ENCODE data around the gene SLC39A11. TPM values are rescaled to one million over a fixed set of nuclear protein-coding genes. Genes with fewer than 3 reads are reported as not detected.
"Not testable (repeated sequence)": the region's sequence is repeated elsewhere in the genome, so short reads cannot be mapped to it uniquely, and the experiment has no call there.

Gene SLC39A11
- total RNA-seq, 3 donors from 2014 or later: 31.6 to 71.6 (median 51.6) TPM

DNA sequence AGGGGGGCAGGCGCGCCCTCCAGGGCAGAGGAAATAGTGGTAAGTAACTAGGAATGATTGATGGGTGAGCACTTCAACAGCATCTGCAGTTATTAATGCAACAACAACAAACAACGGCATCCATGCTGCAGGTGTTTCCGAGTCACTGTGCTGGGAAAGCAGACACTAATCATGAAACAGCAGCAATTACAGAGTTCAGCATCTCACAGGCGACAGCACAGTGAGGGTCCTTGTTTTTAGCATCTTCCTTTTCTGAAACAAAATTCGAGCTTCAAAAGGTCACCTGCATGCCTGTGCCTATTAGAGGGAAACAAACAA lies 191.9 kb downstream of the SLC39A11 start:
- TF ChIP-seq, protein P1, sequence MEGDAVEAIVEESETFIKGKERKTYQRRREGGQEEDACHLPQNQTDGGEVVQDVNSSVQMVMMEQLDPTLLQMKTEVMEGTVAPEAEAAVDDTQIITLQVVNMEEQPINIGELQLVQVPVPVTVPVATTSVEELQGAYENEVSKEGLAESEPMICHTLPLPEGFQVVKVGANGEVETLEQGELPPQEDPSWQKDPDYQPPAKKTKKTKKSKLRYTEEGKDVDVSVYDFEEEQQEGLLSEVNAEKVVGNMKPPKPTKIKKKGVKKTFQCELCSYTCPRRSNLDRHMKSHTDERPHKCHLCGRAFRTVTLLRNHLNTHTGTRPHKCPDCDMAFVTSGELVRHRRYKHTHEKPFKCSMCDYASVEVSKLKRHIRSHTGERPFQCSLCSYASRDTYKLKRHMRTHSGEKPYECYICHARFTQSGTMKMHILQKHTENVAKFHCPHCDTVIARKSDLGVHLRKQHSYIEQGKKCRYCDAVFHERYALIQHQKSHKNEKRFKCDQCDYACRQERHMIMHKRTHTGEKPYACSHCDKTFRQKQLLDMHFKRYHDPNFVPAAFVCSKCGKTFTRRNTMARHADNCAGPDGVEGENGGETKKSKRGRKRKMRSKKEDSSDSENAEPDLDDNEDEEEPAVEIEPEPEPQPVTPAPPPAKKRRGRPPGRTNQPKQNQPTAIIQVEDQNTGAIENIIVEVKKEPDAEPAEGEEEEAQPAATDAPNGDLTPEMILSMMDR (IDR thresholded peaks at IDR 0.05): no peak
- H3K9me3 ChIP-seq: no peaks in the 10 kb centered on the region
- intact Hi-C loops (cut with DNase I, micrococcal nuclease): no loop called here
- no peak for ATAC-seq
- no peaks in the 10 kb centered on the region for H3K4me1 ChIP-seq (ENCODE audit: low read depth)
- DNase-seq: no peak
- H3K4me3 ChIP-seq: no peak overlapping the region
- no peaks in the 10 kb centered on the region for H3K36me3 ChIP-seq (ENCODE audit: low read depth)

DNA sequence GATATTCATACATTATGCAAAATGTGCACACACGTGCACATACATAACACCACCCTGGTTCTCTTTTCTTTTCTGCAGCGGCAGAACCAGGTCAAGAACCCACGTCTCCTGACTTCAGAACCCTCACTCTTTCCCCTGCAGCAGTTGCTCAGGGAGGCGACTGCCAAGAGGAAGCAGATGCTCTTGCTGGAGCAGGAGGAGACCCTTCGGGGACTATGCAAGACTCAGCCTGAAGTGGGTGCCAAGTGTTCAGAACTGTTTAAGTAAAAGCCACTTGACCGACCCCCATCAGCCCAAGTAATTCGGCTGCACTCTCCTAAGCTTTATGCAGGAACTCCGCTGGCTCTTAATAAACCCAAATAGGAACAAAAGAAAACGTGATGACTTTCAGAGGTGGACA lies 193.8 kb downstream of the SLC39A11 start:
- intact Hi-C loops (cut with DNase I, micrococcal nuclease): no loop called here
- no peak for DNase-seq
- Histone ChIP-seq H3K9me3 (no peaks in the 10 kb centered on the region), H3K4me1 (ENCODE audit: low read depth) (no peaks in the 10 kb centered on the region), H3K36me3 (ENCODE audit: low read depth) (no peaks in the 10 kb centered on the region), H3K4me3 (no peak overlapping the region)
- TF ChIP-seq, protein P1 (IDR thresholded peaks at IDR 0.05): no peak
- no peak for ATAC-seq

DNA sequence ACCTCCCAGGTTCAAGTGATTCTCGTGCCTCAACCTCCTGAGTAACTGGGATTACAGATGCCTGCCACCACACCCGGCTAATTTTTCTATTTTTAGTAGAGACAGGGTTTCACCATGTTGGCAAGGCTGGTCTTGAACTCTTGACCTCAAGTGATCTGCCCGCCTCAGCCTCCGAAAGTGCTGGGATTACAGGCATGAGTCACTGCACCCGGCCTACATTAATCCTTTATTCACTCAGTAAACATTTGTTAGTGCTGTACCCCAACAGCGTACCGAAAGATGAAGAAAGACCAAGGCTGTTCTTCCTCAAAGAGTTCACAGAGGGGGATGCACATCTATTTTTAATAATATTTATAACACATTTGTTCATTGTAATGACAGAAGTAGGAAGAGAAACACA lies 196.2 kb downstream of the SLC39A11 start:
- H3K9me3 ChIP-seq; H3K4me3 ChIP-seq; H3K36me3 ChIP-seq (ENCODE audit: low read depth); ATAC-seq; H3K4me1 ChIP-seq (ENCODE audit: low read depth); intact Hi-C loops (cut with DNase I, micrococcal nuclease); DNase-seq: not testable (repeated sequence)

DNA sequence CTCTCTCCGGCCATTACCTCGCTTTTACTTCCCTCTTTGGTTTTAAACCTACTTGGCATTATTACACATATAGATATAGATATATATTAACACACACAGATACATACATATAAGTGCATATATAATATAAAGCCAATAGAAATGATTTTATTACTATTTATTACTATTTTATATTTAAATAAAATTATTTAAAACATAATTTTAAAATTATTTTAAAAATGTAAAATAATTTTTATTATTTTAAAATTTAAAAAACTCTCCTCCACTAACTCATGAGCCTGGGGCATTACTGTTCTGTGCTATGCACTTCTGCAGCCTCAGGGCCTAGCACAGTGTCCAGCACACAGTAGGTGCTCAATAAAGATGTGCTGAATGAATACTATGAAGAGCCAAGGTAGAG lies 200.9 kb downstream of the SLC39A11 start:
- no peaks in the 10 kb centered on the region for H3K36me3 ChIP-seq (ENCODE audit: low read depth)
- ATAC-seq (no peak), DNase-seq (no peak)
- no peak overlapping the region for H3K4me3 ChIP-seq
- intact Hi-C loops (cut with DNase I, micrococcal nuclease): no loop called here
- TF ChIP-seq, protein P1 (IDR thresholded peaks at IDR 0.05): no peak
- no peaks in the 10 kb centered on the region for H3K4me1 ChIP-seq (ENCODE audit: low read depth)
- no peaks in the 10 kb centered on the region for H3K9me3 ChIP-seq

DNA sequence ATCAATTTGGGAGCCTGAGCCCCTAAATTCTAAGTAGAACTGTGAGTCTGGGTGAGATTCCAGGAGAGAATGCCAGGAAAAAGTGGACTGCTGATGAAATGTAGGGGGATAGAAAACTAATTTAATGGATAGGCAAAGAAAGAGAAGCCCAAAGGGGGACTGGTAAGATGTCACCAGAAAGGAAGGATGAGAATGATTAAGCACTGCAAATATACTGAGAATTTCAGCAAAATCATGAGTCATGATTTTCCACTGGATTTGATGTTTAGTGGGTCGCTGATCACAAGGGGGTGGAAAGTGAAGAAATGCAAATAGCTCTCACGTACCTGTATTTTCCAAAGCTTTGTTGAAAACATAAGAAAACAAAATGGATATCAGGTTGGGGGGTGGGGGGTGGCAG lies 201.8 kb downstream of the SLC39A11 start:
- no peak overlapping the region for H3K4me3 ChIP-seq
- intact Hi-C loops (cut with DNase I, micrococcal nuclease): no loop called here
- H3K36me3 ChIP-seq (ENCODE audit: low read depth): no peaks in the 10 kb centered on the region
- ATAC-seq (no peak), DNase-seq (no peak)
- H3K4me1 ChIP-seq (ENCODE audit: low read depth): no peaks in the 10 kb centered on the region
- TF ChIP-seq, protein P1 (IDR thresholded peaks at IDR 0.05): no peak
- no peaks in the 10 kb centered on the region for H3K9me3 ChIP-seq

DNA sequence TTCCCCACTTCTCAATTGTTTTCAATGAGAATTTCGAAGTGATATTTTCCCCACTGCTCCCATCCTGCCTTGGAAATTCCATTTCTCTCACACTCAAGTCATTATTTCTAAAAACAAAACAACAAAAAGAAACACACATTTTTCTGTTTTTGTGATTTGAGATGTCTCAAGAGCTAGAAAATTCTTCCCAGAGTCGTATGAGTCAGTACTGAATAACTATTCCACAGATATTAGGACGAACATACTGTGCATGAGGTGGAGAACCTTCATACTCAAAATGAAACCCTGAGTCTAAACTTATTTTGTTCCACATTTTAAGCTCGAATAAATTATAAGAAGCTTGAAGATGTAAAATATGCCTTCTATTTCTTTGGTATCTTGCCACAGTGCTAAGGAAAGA lies 204.6 kb downstream of the SLC39A11 start:
- TF ChIP-seq, protein P1 (IDR thresholded peaks at IDR 0.05): no peak
- H3K4me1 ChIP-seq (ENCODE audit: low read depth): no peaks in the 10 kb centered on the region
- ATAC-seq (no peak), DNase-seq (no peak)
- intact Hi-C loops (cut with DNase I, micrococcal nuclease): no loop called here
- no peak overlapping the region for H3K4me3 ChIP-seq
- no peaks in the 10 kb centered on the region for H3K9me3 ChIP-seq
- no peaks in the 10 kb centered on the region for H3K36me3 ChIP-seq (ENCODE audit: low read depth)
